ENCODE data around the gene CATSPERE. TPM values are rescaled to one million over a fixed set of nuclear protein-coding genes. Genes with fewer than 3 reads are reported as not detected.

Gene CATSPERE
- 0.07 TPM for polyA plus RNA-seq (2013, experiment 1 of 2)
- 0.04 TPM for polyA plus RNA-seq (2013, experiment 2 of 2)

- H3K23ac ChIP-seq (ENCODE audit: low read length): no peak within 1 kb of the TSS
- no peak within 1 kb of the TSS for H3K27ac ChIP-seq (ENCODE audit: low read depth, low read length)
- no peaks in the 10 kb centered on the region for H3K27me3 ChIP-seq (ENCODE audit: insufficient read depth, low read length, poor library complexity)
- peak within 1 kb of the TSS; percentile 49 for H3K4ac ChIP-seq (ENCODE audit: low read depth, low read length)
- peak within 1 kb of the TSS; percentile 55 for H3K18ac ChIP-seq (ENCODE audit: low read length)
- peak within 1 kb of the TSS; percentile 79 for H3K9ac ChIP-seq (ENCODE audit: low read length)
- no peak within 1 kb of the TSS for H4K8ac ChIP-seq (ENCODE audit: low read depth, low read length)
- no peak within 1 kb of the TSS for H2BK120ac ChIP-seq (ENCODE audit: low read depth, low read length)
- H4K5ac ChIP-seq (ENCODE audit: low read length): no peak within 1 kb of the TSS
- peak within 1 kb of the TSS; percentile 74 for H3K4me2 ChIP-seq (ENCODE audit: low read length)
- H3K56ac ChIP-seq (ENCODE audit: low read length): peak within 1 kb of the TSS; percentile 95
- H3K4me1 ChIP-seq (ENCODE audit: control insufficient read depth, low read depth, low read length): no peaks in the 10 kb centered on the region
- peak within 1 kb of the TSS; percentile 50 for H3K4me3 ChIP-seq (ENCODE audit: low read length)
- no peaks in the 10 kb centered on the region for H3K79me2 ChIP-seq (ENCODE audit: control insufficient read depth, insufficient read depth, low read length)
- no peak within 1 kb of the TSS for H2BK15ac ChIP-seq (replicated peaks; ENCODE audit: low read depth)
- no peak within 1 kb of the TSS for H2AK5ac ChIP-seq (ENCODE audit: low read length)
- no peaks in the 10 kb centered on the region for H3K36me3 ChIP-seq (ENCODE audit: control insufficient read depth, insufficient read depth, low read length)
- DNase-seq: peak; percentile 93
- H3K79me1 ChIP-seq (ENCODE audit: low read length): no peaks in the 10 kb centered on the region
- H2BK5ac ChIP-seq (ENCODE audit: low read length): peak within 1 kb of the TSS; percentile 61
- no CpG with 5 or more reads among the region's 61 CpGs for WGBS (ENCODE audit: extremely low coverage, insufficient coverage, low lambda C conversion rate)
Observed at GRCh38 chr1:244461245-244462071, at the start of gene CATSPERE. Gene CATSPERE, plus strand, starts transcription at chr1:244461273. Its CDS starts 157 bp downstream, at chr1:244461430.

GRCh38 chr1:244412176-244412575 lies 48.9 kb upstream of the CATSPERE start:
- Histone ChIP-seq H2BK120ac (ENCODE audit: low read depth, low read length) (no peak overlapping the region), H2BK15ac (replicated peaks; ENCODE audit: low read depth) (no peak overlapping the region), H3K23ac (ENCODE audit: low read length) (no peak overlapping the region), H3K27ac (ENCODE audit: low read depth, low read length) (no peak overlapping the region), H4K5ac (ENCODE audit: low read length) (no peak overlapping the region), H3K4me1 (ENCODE audit: control insufficient read depth, low read depth, low read length) (no peaks in the 10 kb centered on the region), H2BK5ac (ENCODE audit: low read length) (no peak overlapping the region), H3K79me2 (ENCODE audit: control insufficient read depth, insufficient read depth, low read length) (no peaks in the 10 kb centered on the region), H3K9ac (ENCODE audit: low read length) (no peak overlapping the region), H2AK5ac (ENCODE audit: low read length) (no peak overlapping the region), H3K56ac (ENCODE audit: low read length) (no peak overlapping the region), H3K4me2 (ENCODE audit: low read length) (no peak overlapping the region), H3K4ac (ENCODE audit: low read depth, low read length) (no peak overlapping the region), H3K79me1 (ENCODE audit: low read length) (no peaks in the 10 kb centered on the region), H3K18ac (ENCODE audit: low read length) (no peak overlapping the region), H3K27me3 (ENCODE audit: insufficient read depth, low read length, poor library complexity) (no peaks in the 10 kb centered on the region), H4K8ac (ENCODE audit: low read depth, low read length) (no peak overlapping the region), H3K36me3 (ENCODE audit: control insufficient read depth, insufficient read depth, low read length) (peaks cover 3% of the 10 kb centered on the region), H3K4me3 (ENCODE audit: low read length) (no peak overlapping the region)
- no CpG with 5 or more reads among the region's 5 CpGs for WGBS (ENCODE audit: extremely low coverage, insufficient coverage, low lambda C conversion rate)
- no peak for DNase-seq

GRCh38 chr1:244413736-244414135 lies 47.3 kb upstream of the CATSPERE start:
- H4K8ac ChIP-seq (ENCODE audit: low read depth, low read length): no peak overlapping the region
- no peak overlapping the region for H3K23ac ChIP-seq (ENCODE audit: low read length)
- H3K27ac ChIP-seq (ENCODE audit: low read depth, low read length): no peak overlapping the region
- no peak overlapping the region for H2AK5ac ChIP-seq (ENCODE audit: low read length)
- no peak overlapping the region for H2BK5ac ChIP-seq (ENCODE audit: low read length)
- no peaks in the 10 kb centered on the region for H3K79me1 ChIP-seq (ENCODE audit: low read length)
- no peak overlapping the region for H4K5ac ChIP-seq (ENCODE audit: low read length)
- no peak overlapping the region for H2BK120ac ChIP-seq (ENCODE audit: low read depth, low read length)
- peaks cover 5% of the 10 kb centered on the region for H3K36me3 ChIP-seq (ENCODE audit: control insufficient read depth, insufficient read depth, low read length)
- H3K9ac ChIP-seq (ENCODE audit: low read length): no peak overlapping the region
- no peaks in the 10 kb centered on the region for H3K27me3 ChIP-seq (ENCODE audit: insufficient read depth, low read length, poor library complexity)
- H3K4me2 ChIP-seq (ENCODE audit: low read length): no peak overlapping the region
- no peaks in the 10 kb centered on the region for H3K4me1 ChIP-seq (ENCODE audit: control insufficient read depth, low read depth, low read length)
- H2BK15ac ChIP-seq (replicated peaks; ENCODE audit: low read depth): no peak overlapping the region
- H3K56ac ChIP-seq (ENCODE audit: low read length): no peak overlapping the region
- no CpG with 5 or more reads among the region's 3 CpGs for WGBS (ENCODE audit: extremely low coverage, insufficient coverage, low lambda C conversion rate)
- no peak overlapping the region for H3K4ac ChIP-seq (ENCODE audit: low read depth, low read length)
- no peak for DNase-seq
- H3K4me3 ChIP-seq (ENCODE audit: low read length): no peak overlapping the region
- no peaks in the 10 kb centered on the region for H3K79me2 ChIP-seq (ENCODE audit: control insufficient read depth, insufficient read depth, low read length)
- H3K18ac ChIP-seq (ENCODE audit: low read length): no peak overlapping the region

- Histone ChIP-seq H2BK5ac (ENCODE audit: low read length) (no peak overlapping the region), H3K79me1 (ENCODE audit: low read length) (no peaks in the 10 kb centered on the region), H3K79me2 (ENCODE audit: control insufficient read depth, insufficient read depth, low read length) (no peaks in the 10 kb centered on the region), H3K4me3 (ENCODE audit: low read length) (no peak overlapping the region), H3K56ac (ENCODE audit: low read length) (no peak overlapping the region), H3K27me3 (ENCODE audit: insufficient read depth, low read length, poor library complexity) (no peaks in the 10 kb centered on the region), H2BK15ac (replicated peaks; ENCODE audit: low read depth) (no peak overlapping the region), H3K27ac (ENCODE audit: low read depth, low read length) (no peak overlapping the region), H3K9ac (ENCODE audit: low read length) (no peak overlapping the region), H4K5ac (ENCODE audit: low read length) (no peak overlapping the region), H3K4me1 (ENCODE audit: control insufficient read depth, low read depth, low read length) (no peaks in the 10 kb centered on the region), H3K4me2 (ENCODE audit: low read length) (no peak overlapping the region), H3K36me3 (ENCODE audit: control insufficient read depth, insufficient read depth, low read length) (peaks cover 5% of the 10 kb centered on the region), H2BK120ac (ENCODE audit: low read depth, low read length) (no peak overlapping the region), H4K8ac (ENCODE audit: low read depth, low read length) (no peak overlapping the region), H3K23ac (ENCODE audit: low read length) (no peak overlapping the region), H2AK5ac (ENCODE audit: low read length) (no peak overlapping the region), H3K18ac (ENCODE audit: low read length) (no peak overlapping the region), H3K4ac (ENCODE audit: low read depth, low read length) (no peak overlapping the region)
- no CpG with 5 or more reads among the region's 1 CpG for WGBS (ENCODE audit: extremely low coverage, insufficient coverage, low lambda C conversion rate)
- DNase-seq: peak; percentile 84
Observed at GRCh38 chr1:244414543-244414942, 46.5 kb upstream of the CATSPERE start.

- H3K9ac ChIP-seq (ENCODE audit: low read length): no peak overlapping the region
- no peak overlapping the region for H3K27ac ChIP-seq (ENCODE audit: low read depth, low read length)
- no peaks in the 10 kb centered on the region for H3K4me1 ChIP-seq (ENCODE audit: control insufficient read depth, low read depth, low read length)
- H3K18ac ChIP-seq (ENCODE audit: low read length): no peak overlapping the region
- no peak overlapping the region for H4K5ac ChIP-seq (ENCODE audit: low read length)
- H3K36me3 ChIP-seq (ENCODE audit: control insufficient read depth, insufficient read depth, low read length): peaks cover 7% of the 10 kb centered on the region
- no peak overlapping the region for H3K23ac ChIP-seq (ENCODE audit: low read length)
- H4K8ac ChIP-seq (ENCODE audit: low read depth, low read length): no peak overlapping the region
- H3K27me3 ChIP-seq (ENCODE audit: insufficient read depth, low read length, poor library complexity): no peaks in the 10 kb centered on the region
- no CpG with 5 or more reads among the region's 4 CpGs for WGBS (ENCODE audit: extremely low coverage, insufficient coverage, low lambda C conversion rate)
- no peak overlapping the region for H3K4me2 ChIP-seq (ENCODE audit: low read length)
- H3K56ac ChIP-seq (ENCODE audit: low read length): no peak overlapping the region
- no peak overlapping the region for H3K4me3 ChIP-seq (ENCODE audit: low read length)
- H2BK15ac ChIP-seq (replicated peaks; ENCODE audit: low read depth): no peak overlapping the region
- no peak overlapping the region for H2BK120ac ChIP-seq (ENCODE audit: low read depth, low read length)
- H2BK5ac ChIP-seq (ENCODE audit: low read length): no peak overlapping the region
- H3K4ac ChIP-seq (ENCODE audit: low read depth, low read length): no peak overlapping the region
- no peaks in the 10 kb centered on the region for H3K79me2 ChIP-seq (ENCODE audit: control insufficient read depth, insufficient read depth, low read length)
- H3K79me1 ChIP-seq (ENCODE audit: low read length): no peaks in the 10 kb centered on the region
- no peak overlapping the region for H2AK5ac ChIP-seq (ENCODE audit: low read length)
- no peak for DNase-seq
Observed at GRCh38 chr1:244419024-244419423, 42.0 kb upstream of the CATSPERE start.

Data from mesendoderm (in vitro differentiated cells).